Adrenal gland (tissue), 12 donors: ENCODE measurements around the gene SLC47A2. TPM values are rescaled to one million over a fixed set of nuclear protein-coding genes. Genes with fewer than 3 reads are reported as not detected.

Source experiments
- DNase-seq, 7 donors: peaks; one replicate each; pipeline ENCODE4 v3.0.0-alpha.2; 2019 to 2020
- H3K27ac ChIP-seq, 5 donors: fragments of 200-600 bp; sonication (generic) in 4 of 5; 1 replicate in 3 of 5; 2 replicates in 2 of 5; pipeline versions ENCODE4 v1.5.1 to v1.8.0; 2016 to 2020; ENCODE audit warnings: mild to moderate bottlenecking in 1 of 5
- H3K27me3 ChIP-seq: fragments of 200-600 bp; 2 replicates; pipeline ENCODE4 v1.8.0; 2021
- H3K36me3 ChIP-seq, 2 donors: fragments of 200-600 bp; replicated peaks in 1 of 2; 1 replicate in 1 of 2; 2 replicates in 1 of 2; pipeline versions ENCODE4 v1.5.1 to v1.8.0; 2018 to 2022
- H3K4me1 ChIP-seq, 2 donors: fragments of 200-600 bp; replicated peaks in 1 of 2; 1 replicate in 1 of 2; 2 replicates in 1 of 2; pipeline versions ENCODE4 v1.5.1 to v1.8.0; 2018 to 2021
- H3K4me3 ChIP-seq, 4 donors: fragments of 200-600 bp; sonication (generic) in 3 of 4; one replicate each; pipeline ENCODE4 v1.5.1; 2016 to 2018
- H3K9me3 ChIP-seq, 3 donors: fragments of 200-600 bp; sonication (generic) in 1 of 3; replicated peaks in 1 of 3; 1 replicate in 2 of 3; 2 replicates in 1 of 3; pipeline versions ENCODE4 v1.5.1 to v1.8.0; 2016 to 2021
- CTCF ChIP-seq, 6 experiments: fragments of 450-650 bp in 4 of 6; fragments of 200-600 bp in 2 of 6; sonication (generic) in 1 of 6; IDR thresholded peaks; 1 replicate in 5 of 6; 2 replicates in 1 of 6; pipeline versions ENCODE4 v1.5.1 to v1.8.0; 2016 to 2021; ENCODE audit warnings: antibody characterized with exemption in 6 of 6, mild to moderate bottlenecking in 2 of 6, moderate library complexity in 1 of 6
- POLR2A ChIP-seq, 2 donors: fragments of 450-650 bp; IDR thresholded peaks; one replicate each; pipeline ENCODE4 v1.6.1; 2017; ENCODE audit warnings: antibody characterized with exemption in 2 of 2, mild to moderate bottlenecking in 2 of 2, moderate library complexity in 1 of 2
- WGBS, 4 donors: extraction: QIAGEN DNeasy Blood & Tissue Kit in 2 of 4; methylation state at CpG; one replicate each; pipeline versions ENCODE4 v1.1.5 to v1.1.7; 2013 to 2017; 5-methylcytosine and 5-hydroxymethylcytosine counted together
- intact Hi-C, 2 donors: fragments of 100-400 bp; cut with DNase I; formaldehyde crosslinking; loops; one replicate each; pipeline versions ENCODE4 v1.14.1 to v1.15.0; 2022 to 2023
- polyA plus RNA-seq, 3 donors: library from polyadenylated mRNA; stranded (reverse); fragments of 200-250 nt in 2 of 3; fragments of 350-450 nt in 1 of 3; fragmentation: Illumina TruSeq in 1 of 3; extraction: RNeasy Lipid Tissue Mini Kit (QIAGEN cat#74804) in 1 of 3; gene quantifications; one replicate each; pipeline ENCODE4 v1.2.3, GENCODE V29; 2013 to 2014
- total RNA-seq, 9 donors: library from RNA; depleted of rRNA in 4 of 9; stranded (reverse); fragments of >200 nt in 4 of 9; fragments of 120-200 nt in 1 of 9; fragmentation: NEBNext Ultra II Directional in 1 of 9; extraction: Animal tissue kit (Norgen Biotek cat#: 25700) in 1 of 9; gene quantifications; one replicate each; pipeline versions ENCODE4 v1.1.0 to v1.2.4, GENCODE V29; 2013 to 2023
- donor health status: healthy with polysubstance abuse.
- donor health status: Bipolar disorder and iron deficiency.
- donor health status: DM: yes; HTN: yes; CAD: no.
- donor health status: DM: no; HTN: no; CAD: no.
- donor health status: DM: no; HTN: no; CAD: no.
- donor health status: DM: yes; HTN: yes; CAD: no.

SLC47A2 gene
- total and polyA plus RNA-seq, 12 donors: 0.10 to 1.3 (median 0.32) TPM; not detected in 8

DNA sequence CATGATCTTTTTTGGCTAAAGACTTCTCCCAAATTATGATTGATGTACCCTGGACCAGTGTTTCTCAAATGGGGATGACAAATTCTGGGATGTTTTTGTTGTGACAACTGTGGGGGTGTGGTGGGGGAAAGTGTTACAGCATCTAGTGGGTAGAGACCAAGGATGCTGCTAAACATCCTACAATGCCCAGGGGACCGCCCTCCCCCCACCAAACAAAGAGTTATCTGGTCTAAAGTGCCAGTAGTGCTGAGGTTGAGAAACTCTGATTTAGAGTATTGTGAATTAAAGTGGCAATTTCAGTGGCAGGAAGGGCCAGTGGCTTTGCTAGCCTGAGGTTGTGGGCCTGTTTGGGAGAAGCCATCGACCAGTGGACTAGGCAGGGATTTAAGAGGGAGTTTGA lies 33.3 kb downstream of the SLC47A2 start:
- intact Hi-C loops: no loop called here
- Histone ChIP-seq H3K27ac (no peak overlapping the region), H3K9me3 (no peaks in the 10 kb centered on the region), H3K4me3 (no peak overlapping the region), H3K27me3 (no peaks in the 10 kb centered on the region), H3K36me3 (peaks cover 0 to 11% of the 10 kb centered on the region in 2 donors), H3K4me1 (peaks cover 0 to 5% of the 10 kb centered on the region in 2 donors)
- WGBS, 4 donors: 81 to 96% (median 94%) methylated on average over 2 of the region's 2 CpGs
- TF ChIP-seq CTCF (IDR thresholded peaks at IDR 0.05) (no peak), POLR2A (IDR thresholded peaks at IDR 0.05) (no peak)
- DNase-seq: no peak

DNA sequence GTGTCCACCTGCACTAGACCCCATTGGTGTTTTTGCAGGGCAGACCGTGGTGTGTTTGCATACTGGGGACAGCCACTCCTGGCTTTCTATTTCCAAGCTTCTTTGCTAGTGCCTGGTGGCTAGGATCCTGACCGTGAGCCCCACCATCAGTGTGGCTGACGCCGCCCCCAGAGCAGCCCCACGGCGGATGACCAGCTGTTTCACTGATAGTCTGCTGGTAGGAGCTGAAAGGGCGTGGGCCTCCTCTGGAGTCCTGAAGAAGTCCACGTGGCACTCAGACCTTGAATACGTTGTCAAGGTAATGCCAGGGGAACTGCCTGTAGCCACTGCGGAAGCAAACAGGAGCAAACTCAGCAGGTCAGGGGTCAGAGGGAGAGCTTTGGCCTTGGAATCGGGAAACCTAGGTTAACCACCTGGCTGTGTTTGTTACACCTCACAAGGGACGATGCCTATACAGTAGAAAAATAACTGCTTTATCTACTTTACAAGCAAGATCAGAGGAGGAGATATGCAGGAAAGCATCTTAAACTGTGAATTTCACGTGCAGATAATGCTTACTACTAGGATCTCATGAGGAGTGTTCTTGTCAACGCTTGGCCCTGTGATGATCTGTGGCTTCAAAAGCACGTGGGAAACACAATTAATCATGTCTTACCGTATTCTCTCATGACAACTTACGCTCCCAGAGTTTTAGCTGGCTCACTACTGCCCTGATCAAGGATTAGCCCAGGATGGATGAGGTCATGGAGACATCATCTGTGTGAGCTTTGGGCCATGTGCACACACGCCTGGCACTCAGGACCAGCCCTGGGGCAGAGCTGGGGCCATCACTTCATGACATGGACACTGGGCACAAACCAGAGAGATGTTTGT lies 37.6 kb downstream of the SLC47A2 start:
- no peak overlapping the region for H3K4me3 ChIP-seq
- peak overlapping the region in 1 of 5 donors; percentile 10 for H3K27ac ChIP-seq
- 71 to 81% (median 75%) methylated on average over 18 of the region's 18 CpGs for WGBS, 4 donors
- no peaks in the 10 kb centered on the region for H3K9me3 ChIP-seq
- peaks cover 0 to 4% of the 10 kb centered on the region in 2 donors for H3K4me1 ChIP-seq
- H3K36me3 ChIP-seq: peaks cover 0 to 34% of the 10 kb centered on the region in 2 donors
- no peak for DNase-seq
- H3K27me3 ChIP-seq: no peaks in the 10 kb centered on the region
- intact Hi-C loops: loop anchor here (10.0 kb wide), 3 partner anchors 66 to 164 kb away; partner anchors contain the start of gene ALDH3A1 (in 1 of the 2)
- TF ChIP-seq POLR2A (IDR thresholded peaks at IDR 0.05) (no peak), CTCF (IDR thresholded peaks at IDR 0.05) (no peak)

DNA sequence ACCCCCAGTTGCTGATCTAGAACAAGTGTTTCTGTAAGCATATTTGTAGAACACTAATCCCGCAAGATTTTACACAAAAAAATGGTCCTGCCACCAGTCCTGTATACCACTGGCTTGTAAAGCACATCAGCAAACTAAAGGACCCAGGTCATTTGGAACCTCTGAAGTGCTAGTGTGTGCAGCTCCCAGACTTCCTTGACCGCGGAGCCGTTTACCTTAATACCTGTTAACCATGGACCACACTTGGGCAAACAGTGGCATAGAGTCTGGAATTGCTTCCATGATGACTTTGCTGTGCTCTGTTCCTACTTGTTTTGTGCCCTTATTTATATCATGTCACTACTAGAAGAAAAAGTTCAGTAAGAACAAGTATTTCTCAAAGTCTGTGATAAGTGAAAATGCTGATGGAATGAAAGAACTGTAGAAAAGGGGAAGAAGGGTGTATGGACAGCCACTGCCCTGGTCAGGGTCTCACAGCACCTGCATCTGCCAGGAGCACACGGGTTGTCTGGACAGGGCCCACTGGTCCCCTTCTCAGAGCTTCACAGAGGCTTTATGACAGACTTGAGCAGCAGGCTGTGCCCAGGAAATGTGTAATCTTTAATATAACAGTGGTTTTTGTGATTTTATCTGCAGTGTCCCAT lies 38.5 kb downstream of the SLC47A2 start:
- no peaks in the 10 kb centered on the region for H3K27me3 ChIP-seq
- H3K27ac ChIP-seq: no peak overlapping the region
- no peak for TF ChIP-seq POLR2A (IDR thresholded peaks at IDR 0.05)
- no peak for TF ChIP-seq CTCF (IDR thresholded peaks at IDR 0.05)
- 95 to 99% (median 96%) methylated on average over 5 of the region's 5 CpGs for WGBS, 4 donors
- H3K9me3 ChIP-seq: no peaks in the 10 kb centered on the region
- no peak for DNase-seq
- peaks cover 0 to 34% of the 10 kb centered on the region in 2 donors for H3K36me3 ChIP-seq
- H3K4me1 ChIP-seq: peaks cover 0 to 14% of the 10 kb centered on the region in 2 donors
- H3K4me3 ChIP-seq: no peak overlapping the region
- intact Hi-C loops: loop anchor here (10.0 kb wide), 3 partner anchors 67 to 163 kb away; partner anchors contain the start of gene ALDH3A1 (in 1 of the 2)

- no peaks in the 10 kb centered on the region for H3K27me3 ChIP-seq
- H3K4me1 ChIP-seq: peaks cover 0 to 23% of the 10 kb centered on the region in 2 donors
- WGBS, 4 donors: 85 to 96% (median 94%) methylated on average over 4 of the region's 4 CpGs
- H3K27ac ChIP-seq: no peak overlapping the region
- DNase-seq: no peak
- TF ChIP-seq CTCF (IDR thresholded peaks at IDR 0.05) (no peak), POLR2A (IDR thresholded peaks at IDR 0.05) (no peak)
- no peak overlapping the region for H3K4me3 ChIP-seq
- intact Hi-C loops: loop anchor here (10.0 kb wide), 3 partner anchors 68 to 162 kb away; partner anchors contain the start of gene ALDH3A1 (in 1 of the 2)
- no peaks in the 10 kb centered on the region for H3K9me3 ChIP-seq
- peaks cover 0 to 34% of the 10 kb centered on the region in 2 donors for H3K36me3 ChIP-seq
Measured at GRCh38 chr17:19676896-19677295, 39.5 kb downstream of the SLC47A2 start.
